Kidney (tissue), 14 donors: ENCODE results near the gene ZNF664. TPM values are rescaled to one million over a fixed set of nuclear protein-coding genes. Genes with fewer than 3 reads are reported as not detected.

Experiments
- DNase-seq, 5 donors: peaks; one replicate each; pipeline ENCODE4 v3.0.0-alpha.2; 2013 to 2020
- FAIRE-seq: peaks from 2 replicates; lab custom pipeline; 2012; peaks lifted over from hg19 to GRCh38; lab: Jason Lieb, UNC
- H3K27ac ChIP-seq, 2 donors: one replicate each; pipeline ENCODE4 v1.7.0; 2013; ENCODE audit warnings: low read depth in 2 of 2, low read length in 2 of 2, inconsistent platforms in 1 of 2
- H3K27me3 ChIP-seq: one replicate; pipeline ENCODE4 v1.7.1; 2013; ENCODE audit warnings: low read length, inconsistent platforms; ENCODE audit not compliant: control insufficient read depth, insufficient read depth
- H3K36me3 ChIP-seq, 3 donors: one replicate each; pipeline versions ENCODE4 v1.7.0 to v1.7.1; 2013; ENCODE audit warnings: low read length in 3 of 3, control low read depth in 1 of 3, inconsistent platforms in 1 of 3; ENCODE audit not compliant: insufficient read depth in 3 of 3, control insufficient read depth in 2 of 3
- H3K4me1 ChIP-seq, 3 donors: one replicate each; pipeline versions ENCODE4 v1.7.0 to v1.7.1; 2013; ENCODE audit warnings: low read length in 3 of 3, inconsistent platforms in 1 of 3, low read depth in 1 of 3; ENCODE audit not compliant: control insufficient read depth in 2 of 3, insufficient read depth in 2 of 3
- H3K4me3 ChIP-seq, 3 donors: one replicate each; pipeline versions ENCODE4 v1.7.0 to v1.8.1; 2013; ENCODE audit warnings: low read length in 3 of 3, control low read depth in 1 of 3, inconsistent platforms in 1 of 3
- H3K9ac ChIP-seq, 3 donors: one replicate each; pipeline versions ENCODE4 v1.7.0 to v1.7.1; 2013; ENCODE audit warnings: low read length in 3 of 3, control low read depth in 1 of 3, inconsistent platforms in 1 of 3
- H3K9me3 ChIP-seq, 3 donors: one replicate each; pipeline versions ENCODE4 v1.7.0 to v1.7.1; 2013; ENCODE audit warnings: low read length in 3 of 3, control low read depth in 1 of 3, inconsistent platforms in 1 of 3; ENCODE audit not compliant: control insufficient read depth in 2 of 3, insufficient read depth in 1 of 3
- intact Hi-C: fragments of 100-400 bp; cut with DNase I; formaldehyde crosslinking; loops from one replicate; pipeline ENCODE4 v1.11.1; 2022
- polyA plus RNA-seq: library from polyadenylated mRNA; stranded (reverse); fragments of 350-450 nt; fragmentation: Illumina TruSeq; extraction: RNeasy Lipid Tissue Mini Kit (QIAGEN cat#74804); gene quantifications from one replicate; pipeline ENCODE4 v1.2.3, GENCODE V29; 2014; ENCODE audit warnings: low read depth, low replicate concordance; ENCODE audit not compliant: insufficient read depth
- total RNA-seq: library from RNA; stranded (reverse); fragmentation: NEBNext Ultra II Directional; extraction: Animal tissue kit (Norgen Biotek cat#: 25700); gene quantifications from one replicate; pipeline ENCODE4 v1.2.1, GENCODE V29; 2021
- TF ChIP-seq, protein P1 (sequence below): IDR thresholded peaks from 3 replicates; pipeline ENCODE4 v1.5.1; 2012; ENCODE audit warnings: mild to moderate bottlenecking, moderate library complexity, borderline replicate concordance; ENCODE audit not compliant: insufficient read depth; ENCODE audit errors: extremely low read depth
- donor health status: control.
- donor health status: control.
- donor health status: control.
- donor health status: control.
- donor health status: control.
- donor health status: DM: yes; HTN: yes; CAD: no.
- donor health status: Normal renal cell carcinoma (clear cell type).

ZNF664 gene
- total and polyA plus RNA-seq, 2 donors from 2014 or later: 44.9 to 104 TPM

DNA sequence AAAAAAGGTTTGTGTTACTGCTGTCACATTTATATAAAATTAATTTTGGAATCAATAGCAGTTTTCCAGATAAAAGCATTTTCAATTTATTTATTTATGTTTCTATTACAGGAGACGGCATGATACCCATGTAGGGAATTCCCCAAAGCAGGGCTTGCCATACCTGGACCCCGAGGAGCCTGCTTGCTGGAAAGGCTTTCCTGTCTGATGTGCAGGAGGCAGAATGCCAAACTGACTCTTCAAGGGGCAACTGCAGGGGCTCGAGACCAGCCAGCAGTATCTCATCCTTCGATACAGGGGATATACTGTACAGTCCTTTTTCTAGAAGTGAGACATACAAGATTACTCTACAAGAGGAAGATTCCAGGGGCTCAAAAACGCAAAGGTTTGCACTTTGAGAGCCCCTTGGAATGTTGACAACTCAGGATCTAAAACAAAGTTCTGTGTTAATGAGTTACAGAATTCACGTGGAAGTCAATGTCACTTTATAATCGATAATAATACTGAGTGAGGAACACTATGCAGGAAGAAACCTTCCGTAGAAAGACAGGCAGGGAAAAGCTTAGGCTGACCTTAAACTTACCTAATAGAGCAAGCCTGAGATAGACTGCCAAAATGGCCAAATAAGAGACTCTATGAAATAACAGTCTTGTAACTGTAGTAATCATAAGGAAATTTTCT lies 38.6 kb downstream of the ZNF664 start:
- no peaks in the 10 kb centered on the region for H3K27me3 ChIP-seq
- no peak overlapping the region for H3K9ac ChIP-seq
- intact Hi-C loops: no loop called here
- H3K27ac ChIP-seq: no peak overlapping the region
- FAIRE-seq: no peak
- H3K4me3 ChIP-seq: no peak overlapping the region
- H3K4me1 ChIP-seq: peaks cover 2 to 3% (median 2%) of the 10 kb centered on the region in 3 donors
- no peak for DNase-seq
- TF ChIP-seq, protein P1, sequence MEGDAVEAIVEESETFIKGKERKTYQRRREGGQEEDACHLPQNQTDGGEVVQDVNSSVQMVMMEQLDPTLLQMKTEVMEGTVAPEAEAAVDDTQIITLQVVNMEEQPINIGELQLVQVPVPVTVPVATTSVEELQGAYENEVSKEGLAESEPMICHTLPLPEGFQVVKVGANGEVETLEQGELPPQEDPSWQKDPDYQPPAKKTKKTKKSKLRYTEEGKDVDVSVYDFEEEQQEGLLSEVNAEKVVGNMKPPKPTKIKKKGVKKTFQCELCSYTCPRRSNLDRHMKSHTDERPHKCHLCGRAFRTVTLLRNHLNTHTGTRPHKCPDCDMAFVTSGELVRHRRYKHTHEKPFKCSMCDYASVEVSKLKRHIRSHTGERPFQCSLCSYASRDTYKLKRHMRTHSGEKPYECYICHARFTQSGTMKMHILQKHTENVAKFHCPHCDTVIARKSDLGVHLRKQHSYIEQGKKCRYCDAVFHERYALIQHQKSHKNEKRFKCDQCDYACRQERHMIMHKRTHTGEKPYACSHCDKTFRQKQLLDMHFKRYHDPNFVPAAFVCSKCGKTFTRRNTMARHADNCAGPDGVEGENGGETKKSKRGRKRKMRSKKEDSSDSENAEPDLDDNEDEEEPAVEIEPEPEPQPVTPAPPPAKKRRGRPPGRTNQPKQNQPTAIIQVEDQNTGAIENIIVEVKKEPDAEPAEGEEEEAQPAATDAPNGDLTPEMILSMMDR: no peak
- no peaks in the 10 kb centered on the region for H3K9me3 ChIP-seq
- H3K36me3 ChIP-seq: peaks cover 15 to 25% (median 15%) of the 10 kb centered on the region in 3 donors

DNA sequence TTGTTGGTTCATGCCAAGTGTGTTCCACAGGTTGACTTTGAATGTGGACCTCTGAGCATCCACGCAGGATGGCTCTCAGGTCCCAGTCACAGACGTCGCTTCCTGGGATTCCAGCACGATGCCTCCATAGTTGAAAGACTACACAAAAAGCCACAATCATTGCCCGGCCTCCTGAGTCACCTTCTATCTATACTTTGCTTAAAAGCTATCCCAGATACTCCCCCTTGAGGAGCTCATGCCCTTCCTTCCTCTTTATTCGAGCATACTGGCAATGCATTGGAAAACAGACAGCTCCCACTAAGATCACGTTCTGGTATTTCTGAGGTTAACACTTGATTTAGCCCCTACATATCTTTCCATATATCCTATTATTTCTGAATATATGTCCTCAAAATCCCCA lies 40.1 kb downstream of the ZNF664 start:
- H3K36me3 ChIP-seq: peaks cover 15 to 18% (median 15%) of the 10 kb centered on the region in 3 donors
- intact Hi-C loops: no loop called here
- FAIRE-seq: no peak

DNA sequence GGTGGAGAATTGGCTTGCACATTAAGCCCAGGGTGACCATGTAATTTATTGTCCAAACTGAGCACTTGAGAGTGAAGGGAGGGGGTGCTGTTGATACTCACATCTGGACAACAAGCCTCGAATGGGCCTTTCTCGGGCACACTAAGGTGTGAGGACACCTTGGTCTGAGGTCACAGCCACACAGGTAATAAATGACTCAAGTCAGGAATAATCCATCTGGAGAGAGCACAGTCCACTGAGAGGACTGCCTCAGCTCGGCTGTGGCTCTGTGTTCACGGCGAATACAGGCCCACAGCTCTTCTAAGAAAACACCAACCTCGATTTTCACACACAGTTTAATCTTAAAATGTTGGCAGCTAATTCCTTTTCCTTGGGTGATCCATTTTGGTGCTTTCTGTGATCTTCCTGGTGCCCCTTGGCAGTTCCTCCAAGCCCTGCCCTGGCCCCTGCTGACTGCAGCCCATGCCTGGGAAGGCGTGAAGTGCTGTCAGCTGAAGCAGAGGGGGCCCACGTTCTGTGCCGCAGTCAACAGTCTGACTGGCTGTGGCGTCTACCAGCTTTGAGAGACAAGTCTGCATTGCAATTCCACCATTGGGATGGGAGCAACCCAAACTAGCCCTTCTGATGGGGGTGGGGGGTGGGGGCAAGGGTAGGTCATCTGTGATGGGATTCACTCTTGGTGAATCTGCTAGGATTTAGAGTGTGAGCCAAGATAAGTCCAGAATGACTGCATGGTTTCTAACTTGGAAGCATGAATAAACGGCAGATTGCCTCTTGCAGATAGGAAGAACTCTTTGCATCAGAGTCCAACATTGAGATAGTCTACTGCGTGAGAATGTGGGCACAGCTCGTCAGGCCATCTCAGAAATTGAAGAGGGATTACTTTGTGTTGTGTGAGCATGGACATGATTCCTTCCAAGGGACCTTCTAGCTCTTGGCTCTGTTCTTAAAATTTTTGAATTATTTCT lies 42.8 kb downstream of the ZNF664 start:
- H3K27ac ChIP-seq: no peak overlapping the region
- no peak for DNase-seq
- H3K4me3 ChIP-seq: no peak overlapping the region

More for the DNA sequence above, 40.1 kb downstream of the ZNF664 start:
- Histone ChIP-seq H3K27ac (no peak overlapping the region), H3K27me3 (no peaks in the 10 kb centered on the region), H3K9ac (no peak overlapping the region), H3K4me3 (no peak overlapping the region), H3K9me3 (no peaks in the 10 kb centered on the region), H3K4me1 (peaks cover 0 to 2% (median 2%) of the 10 kb centered on the region in 3 donors)
- TF ChIP-seq, protein P1: no peak
- DNase-seq: no peak

More for the DNA sequence above, 42.8 kb downstream of the ZNF664 start:
- intact Hi-C loops: no loop called here
- no peak for FAIRE-seq
- H3K9ac ChIP-seq: no peak overlapping the region
- no peaks in the 10 kb centered on the region for H3K9me3 ChIP-seq
- peaks cover 9 to 18% (median 13%) of the 10 kb centered on the region in 3 donors for H3K36me3 ChIP-seq
- TF ChIP-seq, protein P1: no peak
- peaks cover 0 to 2% (median 2%) of the 10 kb centered on the region in 3 donors for H3K4me1 ChIP-seq
- no peaks in the 10 kb centered on the region for H3K27me3 ChIP-seq
